ENCODE measurements around the gene PARD3.

Gene PARD3

GRCh38 chr10:34479520-34480179 is 335.4 kb downstream of the PARD3 start:
- no peak for TF ChIP-seq CTCF (IDR thresholded peaks at IDR 0.05; ENCODE audit: low read depth, low read length, missing control alignments)
- no peak overlapping the region for H3K4me3 ChIP-seq (ENCODE audit: low read depth, low read length)
- no peak for DNase-seq (ENCODE audit: low read depth)

DNA sequence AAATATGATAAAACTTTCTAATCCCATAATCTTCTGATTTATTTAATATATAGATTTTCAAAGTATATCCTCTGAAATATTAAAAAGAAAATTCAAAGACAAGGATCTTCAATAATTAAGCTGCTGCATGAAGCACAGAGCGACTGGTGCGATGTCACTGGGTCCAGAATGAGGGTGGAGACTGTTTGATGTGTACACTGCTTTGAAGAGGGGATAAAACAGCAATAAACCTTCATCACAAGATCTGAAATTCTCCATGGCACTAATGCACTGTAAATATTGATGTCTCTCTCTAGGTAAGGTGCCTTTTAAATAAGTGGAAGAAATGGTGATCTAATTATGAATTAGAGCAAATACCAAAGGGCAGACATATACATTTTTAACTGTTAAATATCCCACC is 337.8 kb downstream of the PARD3 start:
- no peak overlapping the region for H3K4me3 ChIP-seq (ENCODE audit: low read depth, low read length)
- TF ChIP-seq CTCF (IDR thresholded peaks at IDR 0.05; ENCODE audit: low read depth, low read length, missing control alignments), result no peak
- DNase-seq (ENCODE audit: low read depth), result no peak

- no peak for TF ChIP-seq CTCF (IDR thresholded peaks at IDR 0.05; ENCODE audit: low read depth, low read length, missing control alignments)
- DNase-seq (ENCODE audit: low read depth), result no peak
- no peak overlapping the region for H3K4me3 ChIP-seq (ENCODE audit: low read depth, low read length)
These were observed 338.5 kb downstream of the PARD3 start for GRCh38 chr10:34476608-34477007.

GRCh38 chr10:34475786-34476185 is 339.3 kb downstream of the PARD3 start:
- DNase-seq (ENCODE audit: low read depth), result no peak
- H3K4me3 ChIP-seq (ENCODE audit: low read depth, low read length), result no peak overlapping the region
- TF ChIP-seq CTCF (IDR thresholded peaks at IDR 0.05; ENCODE audit: low read depth, low read length, missing control alignments), result no peak

- H3K4me3 ChIP-seq (ENCODE audit: low read depth, low read length), result no peak overlapping the region
These were observed 339.8 kb downstream of the PARD3 start for GRCh38 chr10:34475274-34475646.

DNA sequence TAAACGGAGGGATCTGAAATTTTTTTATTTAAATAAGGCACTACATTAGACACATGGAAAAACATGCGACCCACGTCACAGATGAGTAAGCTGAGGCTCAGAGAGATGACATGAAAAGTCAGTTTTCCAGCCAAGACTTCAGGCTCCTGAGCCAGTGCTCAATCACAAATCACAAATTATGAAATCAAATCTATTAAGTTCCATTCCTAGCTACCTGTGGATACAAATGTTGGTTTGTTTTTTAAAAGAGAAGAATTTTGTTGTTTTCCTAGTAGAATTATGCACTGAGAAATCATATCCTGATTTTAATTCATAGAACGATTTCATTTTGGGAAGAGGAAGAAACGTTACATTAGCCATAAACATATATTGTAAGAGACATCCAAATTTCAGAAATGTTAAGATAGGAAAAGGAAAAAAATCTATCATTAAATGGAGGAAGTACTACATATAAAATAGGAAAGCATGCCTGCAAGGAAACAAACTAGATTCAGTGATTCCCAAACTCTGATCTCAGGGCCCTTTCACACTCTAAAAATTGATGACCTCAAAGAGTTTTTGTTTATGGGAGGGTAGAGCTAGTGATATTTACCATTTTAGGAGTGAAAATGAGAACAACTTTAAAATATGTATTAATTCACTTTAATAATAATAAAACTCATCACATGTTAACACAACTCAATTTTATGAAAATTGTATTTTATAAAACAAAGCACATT is 340.4 kb downstream of the PARD3 start:
- H3K4me3 ChIP-seq (ENCODE audit: low read depth, low read length), result no peak overlapping the region
- TF ChIP-seq CTCF (IDR thresholded peaks at IDR 0.05; ENCODE audit: low read depth, low read length, missing control alignments), result no peak
- no peak for DNase-seq (ENCODE audit: low read depth)

More at GRCh38 chr10:34475274-34475646, 339.8 kb downstream of the PARD3 start:
- TF ChIP-seq CTCF (IDR thresholded peaks at IDR 0.05; ENCODE audit: low read depth, low read length, missing control alignments), result no peak
- no peak for DNase-seq (ENCODE audit: low read depth)

DNA sequence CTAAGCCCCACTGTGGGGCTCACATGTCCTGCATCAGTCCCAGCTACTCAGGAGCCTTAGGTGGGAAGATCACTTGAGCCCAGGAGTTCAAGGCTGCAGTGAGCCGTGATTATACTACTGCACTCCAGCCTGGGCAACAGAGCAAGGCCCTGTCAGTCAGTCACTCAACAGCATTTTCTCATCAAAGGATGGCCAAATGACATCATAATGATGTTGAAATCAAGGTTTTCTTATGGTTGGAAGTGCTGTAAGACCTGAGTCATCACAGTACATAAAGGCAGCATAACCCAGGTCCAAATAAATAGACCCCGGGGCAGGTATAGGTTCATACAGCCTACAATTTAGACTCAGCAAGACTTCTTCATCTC is 341.1 kb downstream of the PARD3 start:
- H3K4me3 ChIP-seq (ENCODE audit: low read depth, low read length), result no peak overlapping the region
- TF ChIP-seq CTCF (IDR thresholded peaks at IDR 0.05; ENCODE audit: low read depth, low read length, missing control alignments), result no peak
- DNase-seq (ENCODE audit: low read depth), result no peak

Measured in GM12864 (cell line).